Umbilical cord (tissue), 2 donors: ENCODE results near the gene GDPD2. TPM values are rescaled to one million over a fixed set of nuclear protein-coding genes. Genes with fewer than 3 reads are reported as not detected.

Experiments
- DNase-seq: peaks from one replicate; pipeline ENCODE4 v3.0.0-alpha.2; 2015; ENCODE audit warnings: low spot score
- total RNA-seq: library from RNA; depleted of rRNA; stranded (reverse); fragments of >200 nt; gene quantifications from one replicate; pipeline ENCODE4 v1.2.3, GENCODE V29; 2014; ENCODE audit warnings: low replicate concordance; ENCODE audit not compliant: insufficient read depth

Gene GDPD2
- total RNA-seq, 1 donor from 2014 or later: 0.72 TPM

DNA sequence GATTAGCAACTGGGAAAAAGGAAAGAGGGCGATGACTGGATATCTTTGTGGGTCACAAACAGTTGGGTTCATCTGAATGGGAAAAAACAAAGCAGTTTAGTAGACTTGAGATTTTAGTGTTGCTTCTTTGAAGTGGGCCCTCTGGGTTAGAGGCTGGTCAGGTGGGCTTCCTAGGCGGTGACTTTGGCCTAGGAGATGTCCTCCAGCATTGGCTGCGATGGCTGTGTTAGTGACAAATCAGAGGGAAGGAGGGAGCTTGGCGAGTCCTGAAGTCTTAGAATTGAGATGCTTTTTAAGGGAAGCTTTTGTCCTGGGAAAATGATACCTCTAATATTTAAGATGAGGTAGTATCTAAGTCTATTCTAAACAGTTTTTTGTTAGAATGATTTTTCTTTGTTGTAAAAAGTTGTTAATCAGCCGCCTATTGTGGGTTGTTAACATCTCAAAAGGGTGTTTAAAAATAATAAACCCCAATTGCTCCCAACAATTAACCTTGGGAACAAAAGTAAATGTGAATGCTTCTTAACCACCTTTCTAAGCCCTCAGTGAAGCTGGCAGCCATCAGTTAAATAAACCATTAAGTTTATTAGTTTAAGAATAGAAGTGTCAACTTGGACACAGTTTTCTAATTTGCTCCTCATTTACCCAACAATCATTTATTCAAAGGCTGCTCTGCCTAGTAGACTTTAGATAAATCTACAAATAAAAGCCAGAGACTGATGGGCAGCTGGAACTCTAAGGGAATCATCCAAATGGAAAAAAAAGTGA, 53.2 kb downstream of the GDPD2 start:
- no peak for DNase-seq

DNA sequence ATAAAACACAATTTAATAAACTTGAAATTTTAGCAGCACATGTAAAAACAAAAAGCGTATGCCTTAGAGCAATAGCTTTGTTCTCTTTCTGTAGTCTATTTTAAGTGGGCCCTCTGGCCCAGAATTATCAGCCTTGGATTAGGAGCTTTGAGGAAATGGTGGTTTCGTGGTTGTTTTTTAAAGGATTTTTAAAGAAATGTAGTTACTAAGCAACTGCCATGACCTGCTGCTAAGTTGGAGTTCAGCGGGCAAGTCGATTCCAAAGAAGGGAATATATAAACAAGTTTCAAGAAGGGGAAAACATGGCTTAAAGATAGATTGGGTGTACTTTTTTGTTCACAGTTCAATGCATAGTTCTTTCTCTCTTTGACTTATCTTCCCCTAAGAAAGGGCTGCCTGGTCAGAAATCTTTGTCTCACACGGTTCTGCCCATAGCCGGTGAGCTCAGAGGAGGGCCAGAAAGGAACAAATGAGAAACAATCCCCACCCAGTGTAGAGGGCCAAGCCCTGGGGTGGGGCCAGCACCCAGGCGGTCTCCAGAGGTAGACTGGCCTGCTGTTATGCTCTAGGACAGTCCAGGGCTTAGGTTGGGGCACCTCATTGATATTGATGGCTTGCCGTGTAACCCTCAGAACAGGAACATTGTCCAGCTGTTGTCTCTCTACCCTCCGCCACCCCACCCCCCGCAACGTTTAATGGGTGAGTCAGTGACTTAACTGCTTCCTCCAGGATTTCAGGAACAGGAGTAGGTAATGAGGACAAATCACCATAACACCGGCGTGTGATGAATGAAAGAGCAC, 54.0 kb downstream of the GDPD2 start:
- peak; percentile 42 for DNase-seq

- DNase-seq: no peak
These were observed 54.6 kb downstream of the GDPD2 start for GRCh38 chrX:70477734-70478075.

DNA sequence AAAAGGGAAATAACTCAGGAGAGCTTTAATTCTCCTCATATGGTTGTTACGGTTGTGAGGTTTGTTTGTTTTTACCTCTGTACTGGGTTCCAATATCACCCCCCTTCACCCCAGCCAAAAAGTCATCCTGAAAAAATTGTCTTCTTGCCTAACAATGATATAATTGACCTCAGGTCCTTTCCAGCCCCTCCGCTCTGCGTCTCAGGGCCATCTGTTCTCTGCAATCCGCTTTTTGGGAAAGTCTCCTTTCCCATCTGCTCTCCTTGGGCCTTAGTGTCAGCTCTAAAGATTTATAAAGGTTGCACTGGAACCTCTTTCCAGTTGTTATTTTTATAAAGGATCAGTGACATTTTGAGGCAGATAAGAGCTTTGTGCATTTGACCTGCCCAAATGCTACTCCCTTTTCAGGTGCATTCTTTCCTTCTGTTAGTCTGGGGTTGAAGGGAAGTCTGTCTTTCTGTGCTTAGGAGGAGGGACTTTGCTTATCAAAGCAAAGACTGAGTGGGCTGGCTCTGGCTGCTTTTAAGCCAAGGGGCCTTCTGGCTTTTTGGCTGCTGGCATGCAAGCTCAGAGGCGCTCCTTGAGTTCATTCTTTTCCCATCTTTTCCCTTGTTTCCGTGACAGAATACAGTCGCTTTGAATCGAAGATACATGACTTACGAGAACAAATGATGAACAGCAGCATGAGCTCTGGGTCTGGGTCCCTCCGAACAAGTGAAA, 55.6 kb downstream of the GDPD2 start:
- DNase-seq: peak; percentile 61

GRCh38 chrX:70479247-70479921, 56.3 kb downstream of the GDPD2 start:
- DNase-seq: peak; percentile 61

DNA sequence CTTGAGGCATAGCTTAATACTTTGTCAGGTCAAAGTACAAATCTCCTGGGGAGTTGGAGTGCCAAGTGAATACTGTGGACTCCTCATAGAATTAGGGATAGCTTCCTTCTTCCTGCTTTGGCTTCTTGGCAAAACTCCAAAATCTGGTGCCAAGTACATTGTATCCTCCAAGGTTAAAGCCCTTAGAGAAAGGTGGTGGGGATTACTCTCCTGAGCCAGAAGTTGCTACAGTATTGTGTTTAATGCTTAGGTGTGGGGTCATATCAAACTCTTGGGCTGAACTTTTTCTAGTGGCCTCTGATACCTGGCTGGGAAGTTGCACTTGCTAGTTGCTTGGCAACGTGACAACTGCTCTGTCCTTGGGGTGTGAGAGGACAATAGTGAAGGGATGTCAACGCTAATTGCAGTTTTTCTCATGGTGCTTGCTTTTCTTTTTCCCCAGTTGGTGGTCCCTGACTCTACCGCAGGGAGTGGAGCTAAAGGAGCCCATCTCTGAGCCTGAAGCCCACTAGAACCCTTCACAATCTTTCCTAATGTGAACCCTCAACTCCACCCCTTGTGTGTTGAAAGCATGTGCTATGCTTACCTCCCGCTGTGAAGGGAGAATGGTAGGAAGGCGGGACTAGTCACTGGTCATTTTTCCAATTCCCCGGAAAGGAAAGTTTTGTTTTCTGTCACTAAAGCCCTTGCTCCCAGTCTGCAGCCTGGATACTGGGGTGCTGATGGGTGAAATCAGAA, 57.0 kb downstream of the GDPD2 start:
- no peak for DNase-seq

DNA sequence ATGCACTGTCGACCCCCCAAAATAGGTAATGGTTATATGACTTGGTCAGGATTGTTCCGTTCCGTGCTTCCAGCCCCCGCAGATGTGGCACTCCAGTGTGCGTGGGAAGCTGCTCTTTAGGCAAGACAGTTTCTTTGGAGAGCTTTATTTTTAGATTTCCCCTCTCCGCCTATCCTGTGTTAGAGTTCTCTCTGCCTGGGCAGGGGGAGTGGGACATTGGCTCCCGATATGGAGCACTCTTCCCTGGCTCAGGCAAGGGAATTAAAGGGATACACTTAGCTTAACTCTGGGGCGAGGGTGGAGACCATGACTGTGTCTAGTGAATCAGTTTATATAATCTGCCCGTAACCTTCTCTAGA, 57.5 kb downstream of the GDPD2 start:
- peak; percentile 86 for DNase-seq

- DNase-seq: no peak
These were observed 58.6 kb downstream of the GDPD2 start for GRCh38 chrX:70481471-70482270.

GRCh38 chrX:70482300-70482699, 59.2 kb downstream of the GDPD2 start:
- no peak for DNase-seq

Other genes starting within 250 kb of the GDPD2 start
- 0.96 TPM for gene DGAT2L6, start 245.8 kb upstream of the GDPD2 start, total RNA-seq
- gene AWAT1, start 188.7 kb upstream of the GDPD2 start, total RNA-seq: not detected
- gene P2RY4, start 163.1 kb upstream of the GDPD2 start, total RNA-seq: 0.48 TPM
- gene ARR3, start 155.0 kb upstream of the GDPD2 start, total RNA-seq: not detected
- gene RAB41, start 141.1 kb upstream of the GDPD2 start, total RNA-seq: not detected
- gene PDZD11, start 133.4 kb upstream of the GDPD2 start, total RNA-seq: 22.1 TPM
- gene KIF4A, start 133.2 kb upstream of the GDPD2 start, total RNA-seq: 0.24 TPM
- gene DLG3, start 21.5 kb downstream of the GDPD2 start, total RNA-seq: 19.5 TPM